Breast epithelium (tissue), 3 donors: ENCODE results near the gene DRG2.

ENCODE experiments used
- POLR2A ChIP-seq: fragments of 450-650 bp; IDR thresholded peaks from one replicate; pipeline ENCODE4 v1.6.1; 2016; ENCODE audit warnings: antibody characterized with exemption, mild to moderate bottlenecking, moderate library complexity
- TF ChIP-seq, protein P1 (sequence below), 3 donors: fragments of 450-650 bp; IDR thresholded peaks; one replicate each; pipeline ENCODE4 v1.5.1; 2016 to 2017; ENCODE audit warnings: antibody characterized with exemption in 3 of 3, mild to moderate bottlenecking in 3 of 3, moderate library complexity in 3 of 3

DNA sequence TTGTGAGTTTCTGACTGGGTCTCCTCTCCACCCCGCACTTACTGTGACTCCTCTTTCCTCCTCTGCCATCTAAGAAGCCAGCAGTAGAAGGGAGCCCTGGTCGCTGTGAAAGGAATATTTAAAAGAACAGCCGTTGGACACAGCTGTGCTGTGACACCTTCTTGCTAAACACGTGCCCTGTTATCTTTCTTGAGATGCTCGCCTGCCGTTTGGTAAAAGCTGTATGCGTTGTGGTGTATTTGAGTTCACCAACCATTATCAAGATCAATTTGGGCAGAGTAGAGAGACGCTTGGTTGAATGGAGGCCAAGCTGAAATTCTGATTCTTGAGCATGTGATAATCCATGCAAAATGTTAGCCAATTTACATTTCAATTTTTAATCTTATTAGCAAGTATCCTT, 44.8 kb upstream of the DRG2 start:
- TF ChIP-seq POLR2A, result no peak
- TF ChIP-seq, protein P1, sequence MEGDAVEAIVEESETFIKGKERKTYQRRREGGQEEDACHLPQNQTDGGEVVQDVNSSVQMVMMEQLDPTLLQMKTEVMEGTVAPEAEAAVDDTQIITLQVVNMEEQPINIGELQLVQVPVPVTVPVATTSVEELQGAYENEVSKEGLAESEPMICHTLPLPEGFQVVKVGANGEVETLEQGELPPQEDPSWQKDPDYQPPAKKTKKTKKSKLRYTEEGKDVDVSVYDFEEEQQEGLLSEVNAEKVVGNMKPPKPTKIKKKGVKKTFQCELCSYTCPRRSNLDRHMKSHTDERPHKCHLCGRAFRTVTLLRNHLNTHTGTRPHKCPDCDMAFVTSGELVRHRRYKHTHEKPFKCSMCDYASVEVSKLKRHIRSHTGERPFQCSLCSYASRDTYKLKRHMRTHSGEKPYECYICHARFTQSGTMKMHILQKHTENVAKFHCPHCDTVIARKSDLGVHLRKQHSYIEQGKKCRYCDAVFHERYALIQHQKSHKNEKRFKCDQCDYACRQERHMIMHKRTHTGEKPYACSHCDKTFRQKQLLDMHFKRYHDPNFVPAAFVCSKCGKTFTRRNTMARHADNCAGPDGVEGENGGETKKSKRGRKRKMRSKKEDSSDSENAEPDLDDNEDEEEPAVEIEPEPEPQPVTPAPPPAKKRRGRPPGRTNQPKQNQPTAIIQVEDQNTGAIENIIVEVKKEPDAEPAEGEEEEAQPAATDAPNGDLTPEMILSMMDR (IDR thresholded peaks at IDR 0.05), result no peak
